Gastrocnemius medialis (tissue), 4 donors: Measurements from ENCODE around the gene FGF1. TPM values are rescaled to one million over a fixed set of nuclear protein-coding genes. Genes with fewer than 3 reads are reported as not detected.
A peak's percentile ranks its signal among the peaks of the same experiment; 100 is the strongest.

ENCODE experiments used
- ATAC-seq, 2 donors: fragments of 150-250 bp; one replicate each; pipeline ENCODE4 v1.9.1; 2016
- DNase-seq, 2 donors: peaks; one replicate each; pipeline ENCODE4 v3.0.0-alpha.2; 2019
- H3K27ac ChIP-seq, 4 donors: fragments of 200-600 bp; sonication (generic); 1 replicate in 1 of 4; 2 replicates in 3 of 4; pipeline ENCODE4 v1.5.1; 2016 to 2018; ENCODE audit warnings: mild to moderate bottlenecking in 2 of 4, moderate library complexity in 1 of 4
- H3K27me3 ChIP-seq, 3 donors: fragments of 200-600 bp; sonication (generic) in 2 of 3; 1 replicate in 1 of 3; 2 replicates in 2 of 3; pipeline versions ENCODE4 v1.5.1 to v1.6.0; 2016 to 2019; ENCODE audit warnings: mild to moderate bottlenecking in 1 of 3, moderate library complexity in 1 of 3
- H3K36me3 ChIP-seq, 2 donors: fragments of 200-600 bp; sonication (generic) in 1 of 2; one replicate each; pipeline ENCODE4 v1.5.1; 2017 to 2018
- H3K4me1 ChIP-seq, 2 donors: fragments of 200-600 bp; sonication (generic) in 1 of 2; one replicate each; pipeline ENCODE4 v1.5.1; 2016 to 2017; ENCODE audit warnings: mild to moderate bottlenecking in 2 of 2
- H3K4me3 ChIP-seq, 4 donors: fragments of 200-600 bp; sonication (generic) in 3 of 4; 1 replicate in 1 of 4; 2 replicates in 3 of 4; pipeline ENCODE4 v1.5.1; 2016 to 2019; ENCODE audit warnings: mild to moderate bottlenecking in 2 of 4
- H3K9me3 ChIP-seq, 3 donors: fragments of 200-600 bp; sonication (generic) in 2 of 3; 1 replicate in 1 of 3; 2 replicates in 2 of 3; pipeline ENCODE4 v1.5.1; 2016 to 2019
- CTCF ChIP-seq, 5 experiments: fragments of 450-650 bp in 3 of 5; fragments of 200-600 bp in 2 of 5; sonication (generic) in 2 of 5; IDR thresholded peaks in 4 of 5; conservative IDR thresholded peaks in 1 of 5; 1 replicate in 4 of 5; 2 replicates in 1 of 5; pipeline ENCODE4 v1.5.1; 2016 to 2019; ENCODE audit warnings: antibody characterized with exemption in 5 of 5, mild to moderate bottlenecking in 3 of 5, moderate library complexity in 3 of 5
- POLR2A ChIP-seq, 2 donors: fragments of 450-650 bp; IDR thresholded peaks; one replicate each; pipeline ENCODE4 v1.6.1; 2017; ENCODE audit warnings: antibody characterized with exemption in 2 of 2, mild to moderate bottlenecking in 2 of 2, moderate library complexity in 2 of 2
- in situ Hi-C, 4 donors: fragments of 200-750 bp; cut with MboI; loops; one replicate each; pipeline versions ENCODE4 v1.15.0 to v1.8.0; 2017; ENCODE audit warnings: low sequenced_read_pairs in 4 of 4
- intact Hi-C: fragments of 100-400 bp; cut with DNase I; formaldehyde crosslinking; loops from one replicate; pipeline ENCODE4 v1.15.1; 2023; ENCODE audit warnings: low total_unique reads
- total RNA-seq, 4 donors: library from RNA; depleted of rRNA; stranded (reverse); fragments of >200 nt; gene quantifications; one replicate each; pipeline versions ENCODE4 v1.1.0 to v1.2.3, GENCODE V29; 2016

The FGF1 gene
- total RNA-seq, 4 donors from 2014 or later = 0.41 to 2.1 (median 1.2) TPM

- in situ Hi-C loops (loop anchor here in 2 of 4 donors (25.0 kb wide), 1 partner anchor 275 kb away; no protein-coding TSS in a partner anchor), intact Hi-C loops (no loop called here)
- H3K27me3 ChIP-seq = no peaks in the 10 kb centered on the region
- peaks cover 0 to 3% of the 10 kb centered on the region in 2 donors for H3K4me1 ChIP-seq
- DNase-seq (no peak), ATAC-seq (no peak)
- no peaks in the 10 kb centered on the region for H3K9me3 ChIP-seq
- no peak for TF ChIP-seq CTCF (IDR thresholded peaks at IDR 0.05 in 4 of 5, conservative IDR thresholded peaks at IDR 0.05 in 1 of 5)
- TF ChIP-seq POLR2A (IDR thresholded peaks at IDR 0.05) = no peak
- no peaks in the 10 kb centered on the region for H3K36me3 ChIP-seq
- H3K27ac ChIP-seq = no peak overlapping the region
- H3K4me3 ChIP-seq = no peak overlapping the region
These were observed 73.2 kb downstream of the FGF1 start for GRCh38 chr5:142612494-142613270.

- Histone ChIP-seq H3K9me3 (no peaks in the 10 kb centered on the region), H3K27ac (no peak overlapping the region), H3K4me1 (peaks cover 0 to 3% of the 10 kb centered on the region in 2 donors), H3K4me3 (no peak overlapping the region), H3K27me3 (no peaks in the 10 kb centered on the region), H3K36me3 (no peaks in the 10 kb centered on the region)
- intact Hi-C loops (loop anchor here (1.0 to 2.0 kb wide), 2 partner anchors 44 to 88 kb away; no protein-coding TSS in a partner anchor), in situ Hi-C loops (loop anchor here in 2 of 4 donors (25.0 kb wide), 1 partner anchor 276 kb away; no protein-coding TSS in a partner anchor)
- DNase-seq (peak; percentile 12 to 44), ATAC-seq (peak; percentile 58 to 72)
- TF ChIP-seq CTCF (IDR thresholded peaks at IDR 0.05 in 4 of 5, conservative IDR thresholded peaks at IDR 0.05 in 1 of 5) (peak; percentile 51 to 86 (median 73)), POLR2A (IDR thresholded peaks at IDR 0.05) (no peak)
These were observed 74.7 kb downstream of the FGF1 start for GRCh38 chr5:142611154-142611553.

GRCh38 chr5:142610176-142611001, 75.5 kb downstream of the FGF1 start:
- peaks cover 0 to 5% of the 10 kb centered on the region in 2 donors for H3K4me1 ChIP-seq
- intact Hi-C loops (loop anchor here (1.0 to 2.0 kb wide), 2 partner anchors 44 to 89 kb away; no protein-coding TSS in a partner anchor), in situ Hi-C loops (loop anchor here in 2 of 4 donors (25.0 kb wide), 1 partner anchor 277 kb away; no protein-coding TSS in a partner anchor)
- H3K4me3 ChIP-seq = no peak overlapping the region
- H3K36me3 ChIP-seq = no peaks in the 10 kb centered on the region
- DNase-seq (no peak), ATAC-seq (no peak)
- H3K9me3 ChIP-seq = no peaks in the 10 kb centered on the region
- H3K27me3 ChIP-seq = no peaks in the 10 kb centered on the region
- H3K27ac ChIP-seq = no peak overlapping the region
- no peak for TF ChIP-seq POLR2A (IDR thresholded peaks at IDR 0.05)
- TF ChIP-seq CTCF (IDR thresholded peaks at IDR 0.05 in 4 of 5, conservative IDR thresholded peaks at IDR 0.05 in 1 of 5) = no peak

- in situ Hi-C loops (loop anchor here in 2 of 4 donors (25.0 kb wide), 1 partner anchor 278 kb away; no protein-coding TSS in a partner anchor), intact Hi-C loops (no loop called here)
- Histone ChIP-seq H3K4me3 (no peak overlapping the region), H3K27ac (no peak overlapping the region), H3K9me3 (no peaks in the 10 kb centered on the region), H3K4me1 (peaks cover 0 to 6% of the 10 kb centered on the region in 2 donors), H3K27me3 (no peaks in the 10 kb centered on the region), H3K36me3 (no peaks in the 10 kb centered on the region)
- TF ChIP-seq CTCF (IDR thresholded peaks at IDR 0.05 in 4 of 5, conservative IDR thresholded peaks at IDR 0.05 in 1 of 5) (no peak), POLR2A (IDR thresholded peaks at IDR 0.05) (no peak)
- ATAC-seq (no peak), DNase-seq (no peak)
These were observed 76.7 kb downstream of the FGF1 start for GRCh38 chr5:142609142-142609541.
